ENCODE measurements around the gene ESPL1. TPM values are rescaled to one million over a fixed set of nuclear protein-coding genes. Genes with fewer than 3 reads are reported as not detected.

ESPL1 gene
- total RNA-seq, result 75.1 and 79.7 TPM in 2 replicates

- intact Hi-C loops (cut with micrococcal nuclease), result loop anchor here (1.0 to 5.0 kb wide), 6 partner anchors 15 to 86 kb away; partner anchors contain the start of genes CSAD, MYG1 and ZNF740
Observed at GRCh38 chr12:53267999-53268629, at the start of gene ESPL1. ESPL1 (plus strand) TSS chr12:53268299; CDS start chr12:53268767, 468 bp downstream.

- intact Hi-C loops (cut with micrococcal nuclease), result loop anchor here (1.0 kb wide), 1 partner anchor 9 kb away; no protein-coding TSS in a partner anchor
Observed at GRCh38 chr12:53218551-53219291, 49.4 kb upstream of the ESPL1 start.

- intact Hi-C loops (cut with micrococcal nuclease), result loop anchor here (1.0 kb wide), 1 partner anchor 10 kb away; no protein-coding TSS in a partner anchor
Observed at GRCh38 chr12:53219292-53219955, 48.7 kb upstream of the ESPL1 start.

GRCh38 chr12:53219956-53220693 is 48.0 kb upstream of the ESPL1 start:
- intact Hi-C loops (cut with micrococcal nuclease), result loop anchor here (1.0 to 2.0 kb wide), 9 partner anchors 11 to 281 kb away; partner anchors contain the start of genes CSAD, EIF4B, ESPL1 and MYG1

GRCh38 chr12:53220694-53221202 is 47.4 kb upstream of the ESPL1 start:
- intact Hi-C loops (cut with micrococcal nuclease), result loop anchor here (1.0 to 2.0 kb wide), 9 partner anchors 12 to 280 kb away; partner anchors contain the start of genes CSAD, EIF4B, ESPL1 and MYG1

- intact Hi-C loops (cut with micrococcal nuclease), result loop anchor here (1.0 to 2.0 kb wide), 4 partner anchors 30 to 279 kb away; partner anchors contain the start of genes EIF4B and TARBP2
Observed at GRCh38 chr12:53221203-53222080, 46.7 kb upstream of the ESPL1 start.

GRCh38 chr12:53222170-53222721 is 45.9 kb upstream of the ESPL1 start:
- intact Hi-C loops (cut with micrococcal nuclease), result no loop called here

GRCh38 chr12:53222806-53223261 is 45.3 kb upstream of the ESPL1 start:
- intact Hi-C loops (cut with micrococcal nuclease), result no loop called here

GRCh38 chr12:53223389-53224060 is 44.6 kb upstream of the ESPL1 start:
- intact Hi-C loops (cut with micrococcal nuclease), result no loop called here

GRCh38 chr12:53224061-53224896 is 43.8 kb upstream of the ESPL1 start:
- intact Hi-C loops (cut with micrococcal nuclease), result no loop called here

GRCh38 chr12:53224897-53225634 is 43.0 kb upstream of the ESPL1 start:
- intact Hi-C loops (cut with micrococcal nuclease), result no loop called here

GRCh38 chr12:53225635-53226424 is 42.3 kb upstream of the ESPL1 start:
- intact Hi-C loops (cut with micrococcal nuclease), result no loop called here

GRCh38 chr12:53226815-53227214 is 41.3 kb upstream of the ESPL1 start:
- intact Hi-C loops (cut with micrococcal nuclease), result no loop called here

GRCh38 chr12:53227341-53227740 is 40.8 kb upstream of the ESPL1 start:
- intact Hi-C loops (cut with micrococcal nuclease), result no loop called here

GRCh38 chr12:53227836-53228235 is 40.3 kb upstream of the ESPL1 start:
- intact Hi-C loops (cut with micrococcal nuclease), result no loop called here

GRCh38 chr12:53229454-53229853 is 38.6 kb upstream of the ESPL1 start:
- intact Hi-C loops (cut with micrococcal nuclease), result no loop called here
